CD14-positive monocyte (primary cell): ENCODE measurements around the gene PCGF3. TPM values are rescaled to one million over a fixed set of nuclear protein-coding genes. Genes with fewer than 3 reads are reported as not detected.

Experiments
- DNase-seq, 3 donors: peaks; one replicate each; pipeline ENCODE4 v3.0.0-alpha.2; 2011 to 2022
- H2AFZ ChIP-seq: 2 replicates; pipeline ENCODE4 v1.6.0; 2012; ENCODE audit warnings: mild to moderate bottlenecking, low read depth, low read length, inconsistent platforms; ENCODE audit not compliant: insufficient read depth, poor library complexity, severe bottlenecking
- H3K27ac ChIP-seq, 2 donors: 1 replicate in 1 of 2; 2 replicates in 1 of 2; pipeline ENCODE4 v1.5.1; 2012 to 2013; ENCODE audit warnings: low read length in 2 of 2, control low read depth in 1 of 2, inconsistent platforms in 1 of 2, low read depth in 1 of 2, mild to moderate bottlenecking in 1 of 2
- H3K27me3 ChIP-seq, 2 donors: one replicate each; pipeline versions ENCODE4 v1.6.0 to v1.6.1; 2011 to 2013; ENCODE audit warnings: low read length in 2 of 2; ENCODE audit not compliant: control insufficient read depth in 2 of 2, insufficient read depth in 2 of 2
- H3K36me3 ChIP-seq, 2 donors: replicated peaks in 1 of 2; 1 replicate in 1 of 2; 2 replicates in 1 of 2; pipeline versions ENCODE4 v1.5.1 to v1.6.1; 2012 to 2013; ENCODE audit warnings: low read length in 2 of 2, control low read depth in 1 of 2, inconsistent platforms in 1 of 2, mild to moderate bottlenecking in 1 of 2; ENCODE audit not compliant: insufficient read depth in 2 of 2, control insufficient read depth in 1 of 2
- H3K4me1 ChIP-seq, 2 donors: 1 replicate in 1 of 2; 2 replicates in 1 of 2; pipeline versions ENCODE4 v1.5.1 to v1.6.1; 2012 to 2013; ENCODE audit warnings: low read length in 2 of 2, control low read depth in 1 of 2, inconsistent platforms in 1 of 2, mild to moderate bottlenecking in 1 of 2, moderate library complexity in 1 of 2; ENCODE audit not compliant: insufficient read depth in 2 of 2, control insufficient read depth in 1 of 2
- H3K4me2 ChIP-seq: replicated peaks from 2 replicates; pipeline ENCODE3; 2012; ENCODE audit warnings: low read length, moderate library complexity, mild to moderate bottlenecking; ENCODE audit not compliant: poor library complexity, severe bottlenecking; ENCODE audit errors: extremely low read depth
- H3K4me3 ChIP-seq, 3 experiments: fragments of 200-600 bp in 1 of 3; sonication (generic) in 1 of 3; replicated peaks in 1 of 3; 1 replicate in 2 of 3; 2 replicates in 1 of 3; pipeline ENCODE4 v1.5.1; 2011 to 2013; ENCODE audit warnings: low read length in 3 of 3, mild to moderate bottlenecking in 3 of 3, control low read depth in 2 of 3, low read depth in 2 of 3, inconsistent platforms in 1 of 3, moderate library complexity in 1 of 3
- H3K79me2 ChIP-seq: 2 replicates; pipeline ENCODE4 v1.6.0; 2012; ENCODE audit warnings: mild to moderate bottlenecking, control low read depth, inconsistent platforms, low read length, moderate library complexity; ENCODE audit not compliant: insufficient read depth
- H3K9ac ChIP-seq: 2 replicates; pipeline ENCODE4 v1.6.0; 2017; ENCODE audit warnings: low read length, mild to moderate bottlenecking; ENCODE audit not compliant: insufficient read depth, poor library complexity, severe bottlenecking
- H3K9me3 ChIP-seq, 2 donors: replicated peaks in 1 of 2; 1 replicate in 1 of 2; 2 replicates in 1 of 2; pipeline versions ENCODE4 v1.5.1 to v1.6.1; 2012 to 2013; ENCODE audit warnings: low read length in 2 of 2, control low read depth in 1 of 2; ENCODE audit not compliant: control insufficient read depth in 1 of 2, insufficient read depth in 1 of 2
- H4K20me1 ChIP-seq: 2 replicates; pipeline ENCODE4 v1.6.0; 2012; ENCODE audit warnings: mild to moderate bottlenecking, low read length, control low read depth, moderate library complexity; ENCODE audit not compliant: insufficient read depth
- H3K27ac Mint-ChIP-seq, 7 donors: one replicate each; pipeline ENCODE4 v1.8.0; 2020; ENCODE audit warnings: mild to moderate bottlenecking in 7 of 7, mixed read lengths in 7 of 7, moderate library complexity in 6 of 7, inconsistent platforms in 2 of 7
- H3K27me3 Mint-ChIP-seq, 3 donors: one replicate each; pipeline ENCODE4 v1.8.0; 2021 to 2022; ENCODE audit warnings: low read depth in 3 of 3, mild to moderate bottlenecking in 3 of 3, mixed read lengths in 3 of 3, moderate library complexity in 3 of 3, inconsistent platforms in 1 of 3
- H3K36me3 Mint-ChIP-seq, 2 donors: one replicate each; pipeline ENCODE4 v1.8.0; 2020; ENCODE audit warnings: mixed read lengths in 2 of 2, inconsistent platforms in 1 of 2, mild to moderate bottlenecking in 1 of 2
- H3K4me1 Mint-ChIP-seq: one replicate; pipeline ENCODE4 v1.8.0; 2020; ENCODE audit warnings: mild to moderate bottlenecking, mixed read lengths
- H3K4me3 Mint-ChIP-seq, 2 donors: one replicate each; pipeline ENCODE4 v1.8.0; 2020; ENCODE audit warnings: mild to moderate bottlenecking in 2 of 2, mixed read lengths in 2 of 2, moderate library complexity in 1 of 2
- H3K9me3 Mint-ChIP-seq, 7 donors: one replicate each; pipeline ENCODE4 v1.8.0; 2020 to 2022; ENCODE audit warnings: mixed read lengths in 7 of 7, mild to moderate bottlenecking in 6 of 7, moderate library complexity in 6 of 7, inconsistent platforms in 2 of 7
- CTCF ChIP-seq: fragments of 200-600 bp; IDR thresholded peaks from one replicate; pipeline ENCODE4 v1.8.0; 2022; ENCODE audit warnings: antibody characterized with exemption, mild to moderate bottlenecking
- WGBS: methylation state at CpG from one replicate; pipeline ENCODE4 v1.1.5; 2013; ENCODE audit warnings: missing lambda C conversion rate; ENCODE audit not compliant: insufficient coverage; 5-methylcytosine and 5-hydroxymethylcytosine counted together
- intact Hi-C, 2 donors: fragments of 100-400 bp; cut with micrococcal nuclease; formaldehyde crosslinking; loops; one replicate each; pipeline versions ENCODE4 v1.15.0 to v1.15.1; 2023
- polyA plus RNA-seq, 3 donors: library from polyadenylated mRNA; depleted of rRNA in 1 of 3; unstranded in 2 of 3; stranded (reverse) in 1 of 3; fragments of 300-500 nt in 2 of 3; fragments of >200 nt in 1 of 3; fragmentation: Illumina TruSeq in 2 of 3; gene quantifications; 1 replicate in 2 of 3; 2 replicates in 1 of 3; pipeline ENCODE4 v1.2.3, GENCODE V29; 2012 to 2021

PCGF3 gene
- polyA plus RNA-seq, 3 donors = 7.0 to 163 (median 8.3) TPM

- Mint-ChIP-seq H3K27ac (no peak overlapping the region), H3K4me1 (no peaks in the 10 kb centered on the region), H3K36me3 (peaks cover 50 to 72% of the 10 kb centered on the region in 2 donors), H3K9me3 (peaks cover 0 to 5% (median 2%) of the 10 kb centered on the region in 7 donors), H3K27me3 (peaks cover 0 to 3% (median 2%) of the 10 kb centered on the region in 3 donors), H3K4me3 (no peak overlapping the region)
- H3K36me3 ChIP-seq = peaks cover 40 to 80% of the 10 kb centered on the region in 2 donors
- no peaks in the 10 kb centered on the region for H3K79me2 ChIP-seq
- H4K20me1 ChIP-seq = peaks cover 24% of the 10 kb centered on the region
- H2AFZ ChIP-seq = no peak overlapping the region
- no peak for DNase-seq
- no peaks in the 10 kb centered on the region for H3K9me3 ChIP-seq
- H3K4me1 ChIP-seq = no peaks in the 10 kb centered on the region
- H3K27me3 ChIP-seq = no peaks in the 10 kb centered on the region
- H3K4me2 ChIP-seq = no peak overlapping the region
- TF ChIP-seq CTCF = no peak
- H3K4me3 ChIP-seq = no peak overlapping the region
- intact Hi-C loops = no loop called here
- H3K9ac ChIP-seq = no peak overlapping the region
- WGBS = 96% methylated on average over 7 of the region's 12 CpGs
- H3K27ac ChIP-seq = no peak overlapping the region
Measured at GRCh38 chr4:740011-740410, 34.4 kb downstream of the PCGF3 start.

GRCh38 chr4:740656-741282, 35.1 kb downstream of the PCGF3 start:
- H3K36me3 ChIP-seq = peaks cover 34 to 72% of the 10 kb centered on the region in 2 donors
- H3K4me1 Mint-ChIP-seq = no peaks in the 10 kb centered on the region
- peaks cover 0 to 5% (median under 1%) of the 10 kb centered on the region in 7 donors for H3K9me3 Mint-ChIP-seq
- H2AFZ ChIP-seq = no peak overlapping the region
- H3K27ac Mint-ChIP-seq = no peak overlapping the region
- H3K9ac ChIP-seq = no peak overlapping the region
- no peak overlapping the region for H3K4me3 Mint-ChIP-seq
- H3K36me3 Mint-ChIP-seq = peaks cover 43 to 64% of the 10 kb centered on the region in 2 donors
- H3K27ac ChIP-seq = no peak overlapping the region
- H3K9me3 ChIP-seq = no peaks in the 10 kb centered on the region
- no peaks in the 10 kb centered on the region for H3K27me3 ChIP-seq
- no peak overlapping the region for H3K4me2 ChIP-seq
- intact Hi-C loops = no loop called here
- peaks cover 24% of the 10 kb centered on the region for H4K20me1 ChIP-seq
- WGBS = 93% methylated on average over 15 of the region's 19 CpGs
- no peaks in the 10 kb centered on the region for H3K79me2 ChIP-seq
- no peak overlapping the region for H3K4me3 ChIP-seq
- no peak for DNase-seq
- no peak for TF ChIP-seq CTCF
- no peaks in the 10 kb centered on the region for H3K4me1 ChIP-seq
- H3K27me3 Mint-ChIP-seq = peaks cover 0 to 3% (median 2%) of the 10 kb centered on the region in 3 donors
